BJ (cell line): ENCODE measurements around the gene ACAP1. TPM values are rescaled to one million over a fixed set of nuclear protein-coding genes. Genes with fewer than 3 reads are reported as not detected.

Experiments
- CTCF ChIA-PET: fragments of 350-600 bp; formaldehyde crosslinking; extraction: SDS; loops from one replicate; lab custom pipeline; 2021; ENCODE audit warnings: antibody characterized with exemption, inconsistent platforms; lab: Yijun Ruan, JAX
- POLR2A ChIA-PET: fragments of 300-600 bp; sonication (Branson Sonifier 250); formaldehyde crosslinking; extraction: SDS; loops from one replicate; lab custom pipeline; 2021; ENCODE audit warnings: antibody characterized with exemption; lab: Charles Lee
- DNase-seq: peaks from one replicate; pipeline ENCODE4 v3.0.0-alpha.2; 2011; ENCODE audit warnings: low read depth
- H3K27me3 ChIP-seq: 2 replicates; pipeline ENCODE4 v1.6.0; 2011; ENCODE audit warnings: low read length; ENCODE audit not compliant: control insufficient read depth, insufficient read depth
- H3K36me3 ChIP-seq: 2 replicates; pipeline ENCODE4 v1.5.1; 2011; ENCODE audit warnings: low read length; ENCODE audit not compliant: control insufficient read depth, insufficient read depth
- H3K4me3 ChIP-seq: 2 replicates; pipeline ENCODE4 v1.5.1; 2011; ENCODE audit warnings: low read depth, mild to moderate bottlenecking, control low read depth, low read length
- CTCF ChIP-seq: IDR thresholded peaks from 2 replicates; pipeline ENCODE4 v1.5.1; 2011; ENCODE audit warnings: low read depth, mild to moderate bottlenecking, control low read depth, inconsistent platforms, low read length, moderate library complexity; ENCODE audit not compliant: insufficient read depth
- polyA plus RNA-seq: library from polyadenylated mRNA; depleted of rRNA; stranded (reverse); fragments of >200 nt; gene quantifications from 2 replicates; pipeline ENCODE4 v1.2.3, GENCODE V29; 2011

ACAP1 gene
- polyA plus RNA-seq, 1 experiment: 1.7 TPM

DNA sequence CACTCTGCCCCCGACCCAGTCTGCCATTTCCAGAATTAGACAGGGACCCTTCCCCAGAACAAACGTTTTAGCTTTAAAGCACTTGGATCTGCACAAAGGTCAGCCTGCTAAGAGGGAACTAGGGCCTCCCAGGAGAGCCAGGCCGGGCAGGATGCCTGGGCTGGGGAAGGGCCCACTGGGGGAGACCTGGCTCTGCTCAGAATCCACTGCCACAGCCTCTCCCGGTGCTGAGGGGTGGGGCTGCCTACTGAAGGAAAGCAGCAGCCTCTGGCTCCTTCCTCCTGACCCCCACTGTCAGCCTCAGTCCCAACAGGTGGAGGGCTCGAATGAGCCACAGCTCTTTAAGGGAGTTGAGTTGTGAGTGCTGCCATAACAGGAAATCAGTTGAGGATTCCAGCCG, 43.6 kb upstream of the ACAP1 start:
- ChIA-PET CTCF (interaction anchor here (1.2 to 2.0 kb wide), 3 partner anchors 11 to 72 kb away, joined by 3 to 6 read pairs (median 4); partner anchors contain the start of gene SLC2A4), POLR2A (no interaction called here)

GRCh38 chr17:7293159-7293558, 43.2 kb upstream of the ACAP1 start:
- Histone ChIP-seq H3K27me3 (peaks cover 26% of the 10 kb centered on the region), H3K36me3 (no peaks in the 10 kb centered on the region), H3K4me3 (no peak overlapping the region)
- DNase-seq: no peak
- POLR2A ChIA-PET: no interaction called here
- CTCF ChIA-PET: interaction anchor here (1.2 to 1.6 kb wide), 2 partner anchors 72 to 241 kb away, joined by 4 read pairs; no protein-coding TSS in a partner anchor
- no peak for TF ChIP-seq CTCF

More for the DNA sequence above, 43.6 kb upstream of the ACAP1 start:
- DNase-seq: no peak
- Histone ChIP-seq H3K4me3 (no peak overlapping the region), H3K36me3 (no peaks in the 10 kb centered on the region), H3K27me3 (peaks cover 26% of the 10 kb centered on the region)
- TF ChIP-seq CTCF: no peak

DNA sequence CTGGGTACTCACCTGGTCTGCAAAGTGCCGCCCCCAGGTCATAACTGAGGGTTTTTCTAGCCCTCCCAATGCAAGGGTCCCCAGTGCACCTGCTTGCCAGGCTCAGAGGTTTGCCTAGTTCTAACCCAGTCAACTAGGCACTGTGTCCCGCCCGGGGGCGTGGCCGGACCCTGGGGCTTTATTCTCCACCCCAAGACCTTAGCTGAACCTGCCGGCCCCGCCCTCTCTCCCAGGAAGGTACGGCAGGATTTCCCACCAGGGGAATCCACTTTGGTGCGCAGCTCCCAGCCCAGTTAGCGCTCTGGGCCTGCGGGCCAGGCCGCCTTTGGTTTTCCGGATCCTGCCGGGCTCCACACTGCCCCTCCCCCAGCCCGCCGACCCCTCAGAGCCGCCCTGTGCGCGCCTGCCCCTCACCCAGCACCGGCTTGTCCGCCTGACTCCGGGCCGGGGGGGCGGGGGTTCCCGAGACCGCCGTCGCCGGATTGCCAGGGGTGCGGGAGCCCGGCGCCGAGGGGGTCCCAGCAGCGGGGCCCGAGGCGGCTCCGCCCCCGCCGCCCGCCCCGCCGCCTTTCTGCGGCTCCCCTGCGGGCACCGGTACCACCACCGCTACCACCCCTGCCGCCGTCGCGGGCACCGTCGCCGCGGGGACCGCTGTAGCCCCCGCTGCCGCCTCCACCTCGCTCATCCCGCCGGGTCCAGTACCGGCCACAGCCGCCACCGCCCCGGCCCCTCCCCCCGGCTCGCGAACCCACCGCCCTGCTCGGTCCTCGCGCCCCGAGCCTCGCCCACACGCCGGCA, 42.3 kb upstream of the ACAP1 start:
- H3K36me3 ChIP-seq: no peaks in the 10 kb centered on the region
- POLR2A ChIA-PET: no interaction called here
- no peak for TF ChIP-seq CTCF
- CTCF ChIA-PET: interaction anchor here (1.2 to 1.6 kb wide), 2 partner anchors 73 to 242 kb away, joined by 4 read pairs; no protein-coding TSS in a partner anchor
- no peak for DNase-seq
- peak overlapping the region; percentile 35 for H3K4me3 ChIP-seq
- peaks cover 26% of the 10 kb centered on the region for H3K27me3 ChIP-seq

- no peaks in the 10 kb centered on the region for H3K36me3 ChIP-seq
- ChIA-PET POLR2A (no interaction called here), CTCF (no interaction called here)
- no peak for DNase-seq
- peaks cover 26% of the 10 kb centered on the region for H3K27me3 ChIP-seq
- H3K4me3 ChIP-seq: peak within 1 kb of the TSS; percentile 35
- no peak for TF ChIP-seq CTCF
Observed at GRCh38 chr17:7294614-7295153, 41.6 kb upstream of the ACAP1 start, which contains the start of gene YBX2. Gene YBX2 (minus strand): TSS chr17:7294639. CDS start chr17:7294500, 139 bp downstream.
